Measurements from ENCODE around the gene PLCB2. TPM values are rescaled to one million over a fixed set of nuclear protein-coding genes. Genes with fewer than 3 reads are reported as not detected.

PLCB2 gene
- polyA plus RNA-seq, 12 donors, result 5.2 to 36.6 (median 7.5) TPM; not detected in 1

DNA sequence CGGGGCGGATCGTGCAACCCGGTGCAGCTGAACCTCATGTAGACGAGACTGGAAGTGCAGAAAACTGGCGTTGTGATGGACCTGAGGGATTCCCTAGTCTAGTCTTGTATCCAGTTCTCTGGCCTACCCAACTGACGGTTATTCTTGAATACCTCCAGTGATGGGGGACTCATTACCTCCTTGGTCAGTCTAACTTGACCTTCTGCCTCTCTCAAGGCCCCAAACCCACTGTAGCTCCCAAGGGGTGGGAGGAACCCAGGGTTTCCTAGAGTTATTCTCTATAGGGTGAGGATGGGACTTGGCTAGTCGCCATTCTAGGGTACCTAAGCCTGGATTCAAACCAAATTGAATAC, 57.5 kb downstream of the PLCB2 start:
- no peak for DNase-seq

DNA sequence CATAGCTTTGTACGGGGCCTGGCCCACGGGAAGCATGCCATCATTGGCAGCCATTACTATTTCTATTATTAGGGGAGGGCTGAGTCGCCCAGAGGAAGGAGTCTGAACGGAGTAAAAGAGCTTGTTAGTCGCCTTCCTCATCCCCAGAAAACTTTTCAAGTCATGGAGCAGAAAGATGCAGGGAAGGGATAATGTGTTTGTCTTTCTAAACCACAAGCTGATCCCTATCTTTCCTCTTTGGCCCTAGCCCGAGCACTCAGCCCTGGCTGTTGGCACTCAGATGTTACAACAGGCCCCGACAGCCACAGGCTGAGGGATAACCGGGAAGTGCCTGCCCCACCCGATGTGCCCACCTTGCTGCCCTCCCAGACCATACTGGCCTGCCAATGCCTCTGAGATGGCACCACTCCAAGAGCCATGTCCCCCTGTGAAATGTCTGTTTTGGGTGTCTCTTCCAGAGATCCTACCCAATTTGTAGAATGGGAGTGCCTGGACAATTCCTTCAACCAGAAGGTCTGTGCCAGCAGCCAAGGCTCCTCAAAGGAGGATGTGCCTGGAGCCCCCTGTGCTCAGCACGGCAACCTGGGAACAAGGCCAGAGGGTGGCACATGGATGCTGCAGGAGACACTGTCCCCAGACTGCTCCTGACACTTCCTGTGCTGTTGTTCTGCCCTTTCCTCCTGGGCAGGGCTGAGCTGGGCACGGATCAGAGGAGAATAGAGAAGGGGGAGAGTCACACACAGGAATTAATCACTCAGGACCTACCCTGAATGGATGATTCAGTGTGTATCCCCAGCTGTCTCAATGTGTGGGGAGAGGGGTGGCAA, 58.0 kb downstream of the PLCB2 start:
- no peak for DNase-seq

DNA sequence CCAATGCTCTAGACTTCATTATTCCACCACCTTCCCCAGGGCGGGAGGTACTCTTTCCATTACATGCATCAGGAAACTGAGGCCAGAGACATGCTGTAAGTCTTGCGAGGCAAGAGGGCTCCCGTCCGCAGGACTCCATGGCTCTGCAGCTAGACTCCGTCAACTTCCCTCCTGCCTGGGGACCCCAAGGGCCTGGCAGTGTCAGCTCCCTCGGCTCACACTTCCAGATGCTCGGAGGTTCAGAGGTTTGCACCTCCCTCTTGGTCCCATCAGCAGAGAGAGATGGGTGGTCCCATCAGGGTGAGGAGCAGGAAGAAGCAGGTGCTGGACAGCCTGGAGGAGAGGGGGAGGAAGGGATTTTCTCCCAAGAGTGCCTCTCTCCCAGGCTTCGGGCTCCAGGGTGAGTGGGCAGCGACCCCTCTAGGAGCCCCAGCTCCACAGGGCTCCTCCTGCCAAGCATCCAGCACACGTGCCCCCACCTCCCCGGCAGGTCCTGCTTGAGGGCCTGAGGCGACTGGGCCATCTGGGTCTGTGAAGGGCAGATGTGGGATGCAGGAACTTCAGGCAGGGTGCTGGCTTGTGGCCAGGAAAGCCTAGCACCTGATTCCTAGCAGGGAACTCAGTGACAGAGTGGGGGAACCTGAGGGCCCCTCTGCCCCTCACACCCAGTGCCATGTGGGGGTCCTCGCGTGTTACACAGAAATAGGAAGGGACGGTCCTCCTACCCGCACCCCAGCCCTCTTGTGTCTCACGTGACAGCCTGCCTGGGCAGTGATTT, 59.5 kb downstream of the PLCB2 start:
- no peak for DNase-seq

DNA sequence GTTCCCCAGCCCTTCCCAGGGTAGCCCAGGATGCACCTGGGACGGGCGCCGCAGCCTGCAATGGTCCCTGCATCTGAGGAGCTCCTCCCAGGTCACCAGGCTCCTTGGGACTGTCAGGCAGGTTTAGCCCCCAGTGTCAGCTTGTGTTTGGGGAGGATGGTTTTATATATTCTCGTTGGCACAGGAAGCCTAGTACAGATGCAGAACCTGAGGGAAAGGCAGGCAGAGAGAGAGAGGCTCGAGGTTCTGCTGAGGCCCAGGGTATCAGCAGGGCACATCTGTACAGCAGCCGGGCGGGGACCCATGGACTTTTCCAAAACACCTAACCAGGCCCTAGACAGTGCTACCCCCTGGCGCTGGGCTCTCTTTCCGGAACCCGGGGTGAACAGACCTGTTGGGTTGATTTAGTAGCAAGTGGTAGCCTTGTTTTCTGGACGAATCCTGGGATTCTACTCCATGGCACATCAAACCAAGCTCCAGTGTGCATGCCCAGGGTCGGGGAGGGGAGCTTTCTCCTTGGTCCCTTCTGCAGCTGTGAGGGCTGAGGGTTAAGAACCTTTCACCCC, 60.2 kb downstream of the PLCB2 start:
- no peak for DNase-seq

DNA sequence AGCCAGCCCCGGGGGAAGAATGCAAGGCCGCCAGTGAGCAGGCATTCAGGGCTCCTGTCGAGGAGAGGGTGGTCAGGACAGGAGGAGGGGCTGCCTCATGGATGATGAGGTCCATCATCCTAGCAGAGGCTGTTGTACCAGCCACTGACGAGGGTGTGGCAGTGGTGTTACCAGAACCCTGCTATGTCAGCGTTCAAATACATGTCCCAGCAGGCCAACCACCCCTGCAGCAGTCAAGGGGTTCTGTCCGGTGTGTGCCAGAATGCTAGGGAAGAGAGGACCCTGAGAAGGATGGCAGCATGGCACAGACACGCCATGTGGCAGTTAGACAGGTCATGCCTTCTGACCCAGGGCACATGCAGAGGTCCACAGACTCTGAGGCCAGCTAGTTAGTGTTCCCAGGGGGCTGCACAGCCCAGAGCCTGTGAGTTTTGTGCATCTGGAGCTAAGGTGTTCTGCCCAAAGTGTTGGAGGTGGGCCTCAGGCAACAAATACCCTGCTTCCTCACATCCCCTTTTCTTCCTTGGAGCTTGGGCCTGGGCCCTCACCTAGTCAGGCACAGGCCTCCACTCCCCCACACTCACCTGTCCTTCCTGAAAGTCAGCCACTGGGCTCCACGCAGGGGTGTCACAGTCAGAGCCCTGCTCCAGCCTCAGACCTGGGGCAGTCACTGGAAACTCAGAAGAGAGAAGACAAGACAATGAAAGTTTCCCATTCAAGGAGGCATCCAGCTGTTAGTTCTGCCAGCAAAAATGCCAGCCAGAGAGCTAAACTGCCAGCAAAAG, 61.0 kb downstream of the PLCB2 start:
- no peak for DNase-seq

DNA sequence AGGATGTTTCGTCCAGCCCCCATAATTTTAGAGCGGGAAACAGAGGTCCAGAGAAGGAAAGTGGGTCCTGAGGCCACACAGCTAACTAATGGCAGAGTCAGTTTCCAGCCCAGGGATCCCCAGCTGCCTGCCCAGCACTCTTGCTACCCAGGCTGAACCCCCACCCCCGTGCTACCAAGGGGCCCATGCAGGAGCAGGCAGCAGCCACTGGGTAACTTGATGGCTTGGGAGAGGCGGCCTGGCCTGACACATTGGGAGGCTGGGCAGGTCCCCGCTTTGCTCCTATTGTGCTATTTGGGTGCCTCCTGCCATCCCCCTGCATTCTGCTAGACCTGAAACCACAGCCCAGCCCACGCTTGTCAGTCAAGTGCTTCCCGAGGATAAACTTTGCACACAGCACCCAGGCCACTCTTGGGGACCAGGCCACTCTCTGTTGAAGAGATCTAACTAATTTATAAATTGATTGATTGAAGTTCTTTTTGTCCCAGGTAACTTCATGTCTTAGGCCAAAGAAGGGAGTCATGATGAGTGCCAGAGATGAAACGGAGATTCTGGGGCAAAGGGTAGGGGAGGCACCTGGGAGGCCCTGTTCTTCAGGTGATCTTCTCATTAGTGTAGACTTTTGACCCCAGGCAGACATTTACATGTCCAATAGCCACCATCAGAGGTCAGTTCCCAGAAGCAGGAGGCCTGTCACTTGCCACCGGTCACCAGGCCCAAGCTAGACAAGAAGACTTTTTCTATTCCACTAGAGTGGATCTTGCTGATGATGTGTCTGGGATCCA, 61.9 kb downstream of the PLCB2 start:
- no peak for DNase-seq

DNA sequence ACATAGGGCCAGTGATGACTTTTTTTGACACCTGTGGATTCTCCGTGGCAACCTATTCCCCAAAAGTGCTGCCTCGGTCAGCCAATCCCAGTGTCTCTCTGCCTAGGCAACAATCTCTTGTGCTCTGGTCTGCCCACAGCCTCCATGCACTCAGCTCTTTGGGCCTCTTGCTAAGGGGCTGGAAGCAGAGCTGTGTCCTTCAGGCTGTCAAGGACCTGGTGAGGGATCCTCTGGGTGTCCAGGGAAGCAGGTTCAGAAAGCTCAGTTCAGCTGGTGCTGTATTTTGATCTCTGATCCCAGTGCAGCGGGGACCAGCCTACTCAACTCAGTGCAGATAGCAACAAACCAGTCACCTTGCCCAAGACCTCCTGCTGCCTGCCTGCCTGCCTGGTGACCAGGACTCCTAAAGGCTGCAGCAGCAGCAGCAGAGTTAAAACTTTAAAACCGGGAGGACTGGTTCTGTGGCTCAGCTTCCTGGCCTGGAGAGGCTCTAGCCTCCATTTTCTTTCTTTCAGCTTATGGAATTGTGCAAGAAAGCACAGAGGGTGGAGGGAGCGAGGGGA, 62.7 kb downstream of the PLCB2 start:
- DNase-seq, result no peak

DNA sequence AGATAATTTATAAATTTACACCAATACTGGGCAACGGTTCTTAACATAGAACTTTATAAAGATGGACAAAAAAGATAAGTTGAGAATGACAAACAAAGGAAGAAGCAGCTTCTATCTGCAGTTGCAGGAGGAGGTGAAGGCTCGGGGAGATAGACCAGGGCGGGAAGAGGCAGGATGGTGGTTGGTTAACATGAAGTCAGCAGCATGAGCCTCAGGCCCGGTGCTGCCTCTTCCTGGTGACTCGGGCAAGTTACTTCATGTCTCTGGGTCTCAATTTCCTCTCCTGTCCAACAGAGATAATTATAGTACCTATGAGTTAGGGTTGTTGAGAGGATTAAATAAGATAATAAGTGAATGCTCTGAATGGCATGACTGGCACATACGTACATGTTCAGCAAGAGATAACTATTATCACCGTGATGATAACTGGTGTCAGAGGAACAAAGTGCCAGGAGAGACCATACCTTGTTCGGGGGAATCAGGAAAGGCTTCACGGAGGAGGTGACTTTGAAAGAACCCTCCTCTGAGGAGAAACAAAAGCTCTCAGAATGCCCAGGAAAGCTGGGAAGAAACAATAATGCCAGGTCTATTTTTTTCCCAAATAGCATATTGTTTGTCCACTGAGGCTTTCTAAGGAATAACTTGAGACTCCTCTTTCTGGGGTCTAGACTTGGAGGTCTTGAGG, 64.5 kb downstream of the PLCB2 start:
- no peak for DNase-seq

DNA sequence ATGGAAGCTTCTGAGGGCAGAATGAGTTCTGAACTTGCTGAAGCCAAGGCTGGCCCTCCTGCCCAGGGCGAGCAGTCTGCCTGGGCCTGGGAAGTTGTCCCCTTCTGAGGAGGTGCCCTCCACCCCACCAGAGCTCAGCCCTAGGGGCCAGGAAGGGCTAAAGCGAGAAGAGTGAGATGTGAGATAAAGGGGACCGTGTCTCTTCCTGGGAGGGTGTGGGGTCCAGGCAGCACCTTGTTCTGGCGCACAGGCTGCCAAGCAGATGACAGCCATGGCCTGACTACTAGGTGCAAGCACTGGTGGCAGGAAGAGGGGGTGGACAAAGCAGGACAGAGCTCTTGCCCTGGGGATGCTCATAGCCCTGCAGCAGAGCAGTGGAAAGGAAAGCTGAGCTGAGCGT, 65.1 kb downstream of the PLCB2 start:
- DNase-seq, result no peak

DNA sequence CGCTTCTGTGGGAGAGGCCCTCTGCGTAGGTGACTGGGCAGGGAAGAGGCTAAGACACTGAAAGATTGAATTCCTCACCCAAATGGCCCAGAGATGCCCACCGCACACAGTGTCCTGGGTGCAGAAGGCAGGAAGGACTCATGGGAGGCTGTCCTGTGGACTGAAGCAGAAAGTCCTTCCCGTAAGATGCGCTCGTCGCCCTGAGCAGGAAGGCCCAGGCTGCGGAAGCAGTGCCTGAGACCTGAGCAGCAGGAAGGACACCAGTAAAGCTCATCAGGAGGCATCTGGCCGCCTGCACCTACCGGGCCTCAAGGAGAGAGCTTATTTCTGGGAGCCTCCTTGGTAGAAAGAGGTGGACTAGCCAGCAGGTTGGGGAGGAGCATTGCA, 65.5 kb downstream of the PLCB2 start:
- no peak for DNase-seq

DNA sequence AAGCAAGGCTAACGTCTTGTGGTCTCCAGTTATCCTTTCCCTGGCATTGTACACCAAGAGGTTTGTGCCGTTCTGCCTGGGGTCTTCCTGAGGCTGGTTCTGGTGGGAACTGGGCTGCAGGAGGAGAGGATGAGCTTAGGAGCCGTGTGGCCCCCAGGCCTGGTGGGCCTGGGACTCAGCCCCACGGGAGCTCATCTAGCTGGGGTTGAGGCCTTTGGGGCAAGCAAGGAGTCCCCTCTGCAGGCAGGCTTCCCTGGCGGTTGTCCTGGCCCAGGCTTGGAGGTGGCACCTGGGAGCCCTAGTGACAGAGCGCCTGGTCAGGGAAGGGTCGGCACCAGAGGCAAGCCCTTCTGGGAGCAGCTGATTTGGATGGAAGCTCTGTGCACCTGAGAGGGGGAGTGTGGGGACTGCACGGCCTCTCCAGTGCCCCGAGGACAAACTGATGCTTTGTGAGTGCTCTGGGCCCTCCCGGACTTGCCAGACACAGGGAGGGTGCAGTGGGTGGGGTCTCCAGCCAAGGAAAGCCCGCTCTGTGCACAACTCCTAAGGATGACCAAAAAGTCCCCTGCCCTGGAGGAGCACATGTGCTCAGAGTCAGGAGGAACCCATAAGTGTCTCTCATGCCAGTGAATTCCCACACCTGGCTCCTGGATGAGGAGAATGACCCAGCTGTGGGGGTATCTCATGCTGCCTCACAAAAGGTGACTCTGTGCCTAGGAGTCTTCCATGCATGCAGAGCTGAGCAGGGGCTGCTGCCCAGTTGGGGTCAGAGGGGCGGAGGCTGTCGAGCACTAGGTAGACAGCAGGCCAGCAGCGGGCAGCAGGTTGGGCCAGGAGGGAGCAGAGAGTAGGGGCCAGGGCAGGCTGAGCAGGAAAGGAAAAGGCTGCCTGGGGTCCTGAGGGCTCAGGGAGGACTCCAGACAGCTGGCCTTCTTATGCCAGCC, 66.2 kb downstream of the PLCB2 start:
- no peak for DNase-seq

DNA sequence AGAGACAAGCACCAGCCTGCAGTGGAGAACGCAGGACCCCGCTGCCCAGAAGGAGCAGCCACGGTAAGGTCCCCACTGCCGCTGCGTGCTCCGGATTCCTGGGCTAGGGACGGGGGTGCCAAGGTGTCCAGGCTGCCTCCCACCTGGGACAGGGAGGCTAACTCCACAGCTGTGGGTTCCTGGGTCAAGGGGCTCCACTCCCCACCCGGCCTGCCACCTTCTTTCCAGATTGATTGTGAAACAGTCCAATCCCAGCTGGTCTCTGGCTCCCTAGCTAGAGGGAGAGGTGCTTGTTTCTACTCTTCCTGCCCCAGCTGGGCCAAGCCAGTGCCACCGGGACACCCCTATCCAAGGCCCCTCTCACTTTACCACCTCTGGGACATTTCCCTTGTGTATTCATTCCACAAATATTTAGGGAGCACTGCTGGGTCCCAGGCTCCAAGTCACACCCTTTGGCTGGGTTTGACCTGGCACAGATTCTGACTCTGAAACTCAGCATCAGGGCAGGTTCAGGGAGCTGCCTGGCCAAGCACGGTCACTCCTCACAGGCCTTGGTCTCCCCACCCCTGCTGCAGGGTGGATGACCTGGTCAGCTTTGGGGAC, 67.0 kb downstream of the PLCB2 start:
- DNase-seq, result no peak

DNA sequence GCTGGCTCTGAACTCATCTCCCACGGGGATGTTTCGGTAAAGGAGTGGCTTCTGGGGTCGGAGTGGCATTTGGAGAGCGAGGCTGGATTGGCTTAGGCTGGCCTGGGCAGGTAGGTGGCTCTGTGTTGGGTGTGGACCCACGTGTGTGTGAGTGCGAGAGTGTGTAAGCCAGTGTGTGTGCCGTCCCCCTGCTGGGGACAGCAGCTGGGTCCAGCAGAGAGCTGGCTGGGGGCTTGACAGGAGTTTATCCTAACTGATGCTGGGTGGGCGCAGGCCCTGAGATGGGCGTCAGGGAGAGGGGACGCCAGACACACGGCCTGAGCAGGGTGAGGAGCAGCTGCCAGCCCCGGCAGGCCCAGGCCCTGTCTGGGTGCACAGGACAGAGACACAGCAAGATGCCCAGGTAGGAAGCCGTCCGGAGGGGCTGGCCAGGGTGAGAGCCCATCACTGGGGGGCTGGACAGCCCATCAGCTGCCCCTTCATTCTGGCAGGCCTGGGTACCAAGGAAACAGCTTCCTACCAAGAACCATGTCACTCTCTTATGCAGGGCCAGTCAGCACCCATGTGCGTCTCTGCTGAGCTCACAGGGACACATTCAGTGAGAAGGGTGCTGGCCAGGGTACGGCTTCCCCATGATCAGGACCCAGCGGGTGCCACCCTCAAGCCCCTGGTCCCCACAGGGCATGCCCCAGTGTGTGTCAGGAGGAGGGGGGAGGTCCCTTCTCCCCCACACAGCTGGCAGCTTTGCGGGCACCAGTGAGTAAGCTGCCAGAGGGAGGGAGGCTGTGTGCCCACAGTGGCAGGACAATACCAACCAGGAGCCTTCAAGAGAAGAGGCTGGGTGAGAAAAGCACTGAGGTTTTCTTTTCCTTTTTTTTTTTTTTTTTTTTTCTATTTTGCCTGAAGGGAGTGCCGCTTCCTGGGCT, 67.8 kb downstream of the PLCB2 start:
- DNase-seq, result no peak

DNA sequence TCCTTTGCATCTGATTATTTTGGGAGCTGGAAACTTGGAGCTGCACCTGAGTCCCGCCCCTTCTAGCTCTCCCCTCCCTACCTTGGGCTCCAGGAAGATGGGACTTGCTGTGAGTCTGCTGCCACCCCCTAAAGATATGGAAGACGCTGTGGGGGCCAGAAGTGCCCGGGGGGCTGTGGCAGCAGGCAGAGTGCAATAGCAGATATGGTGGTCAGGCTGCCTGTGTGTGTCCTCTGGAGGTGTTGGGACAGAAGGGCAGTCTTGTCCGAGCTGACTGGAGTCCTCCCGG, 68.4 kb downstream of the PLCB2 start:
- no peak for DNase-seq

DNA sequence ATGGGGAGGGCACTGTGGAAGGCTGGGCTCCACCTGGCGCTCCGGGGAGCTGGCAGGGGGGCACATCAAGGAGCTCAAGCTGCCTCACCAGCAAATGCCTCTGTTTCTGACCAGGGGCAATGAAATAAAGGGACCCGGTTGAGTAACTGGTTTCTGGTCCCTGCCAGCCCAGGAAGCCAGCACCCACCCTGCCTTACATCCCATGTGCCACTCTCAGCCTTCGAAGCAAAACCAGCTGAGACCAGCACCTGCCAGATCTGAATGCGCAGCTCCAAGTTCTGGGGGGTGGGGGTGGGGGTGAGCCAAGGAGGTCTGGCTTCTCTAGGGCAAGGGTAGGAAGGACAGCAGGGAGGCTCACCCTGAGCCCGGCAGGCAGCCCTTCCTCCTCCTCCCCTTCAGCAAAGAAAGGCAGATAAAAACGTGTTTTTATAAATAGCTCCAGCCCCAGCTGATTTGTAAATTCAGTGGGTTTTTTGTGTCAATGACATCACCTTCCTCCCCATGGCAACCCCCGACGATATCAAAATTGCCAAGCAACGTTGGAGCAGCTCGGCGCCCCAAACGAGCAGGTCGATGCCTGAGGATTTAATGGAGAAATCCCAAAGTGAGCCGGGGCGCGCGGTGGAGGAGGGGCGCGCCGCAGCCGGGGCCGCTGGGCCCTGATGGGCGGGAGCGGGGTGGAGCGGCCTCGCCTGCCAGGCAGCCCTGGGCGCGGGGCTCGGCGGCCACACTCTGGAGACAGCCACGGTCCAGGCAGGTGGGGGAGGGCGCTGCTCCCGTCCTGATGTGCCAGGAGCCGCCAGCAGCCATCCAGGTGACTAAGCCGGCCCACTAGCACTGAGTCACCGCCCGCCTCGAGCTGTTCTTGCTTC, 69.0 kb downstream of the PLCB2 start, which contains the start of gene PAK6:
PAK6 (plus strand) TSS at position 532 of the 872 bp plus-strand sequence. CDS start 25,723 bp downstream, outside the sequence.
- DNase-seq, result no peak

Data from muscle of arm (tissue), 12 donors.